Measurements from ENCODE around the gene TMPO.
"Not testable (repeated sequence)": the region's sequence is repeated elsewhere in the genome, so short reads cannot be mapped to it uniquely, and the experiment has no call there.

Gene TMPO

GRCh38 chr12:98544751-98545150, 29.4 kb downstream of the TMPO start:
- H3K9me3 ChIP-seq (ENCODE audit: control insufficient read depth, insufficient read depth, low read length), result no peaks in the 10 kb centered on the region
- no peak for DNase-seq (ENCODE audit: low read depth, low spot score)
- no peaks in the 10 kb centered on the region for H3K4me1 ChIP-seq (ENCODE audit: control insufficient read depth, insufficient read depth, low read length)
- H3K27me3 ChIP-seq (ENCODE audit: control insufficient read depth, insufficient read depth, low read length), result no peaks in the 10 kb centered on the region
- no peak overlapping the region for H3K4me3 ChIP-seq (ENCODE audit: low read length)
- WGBS (ENCODE audit: insufficient coverage, insufficient read length), result no CpG with 5 or more reads among the region's 1 CpG
- no peak overlapping the region for H3K27ac ChIP-seq (ENCODE audit: low read length)
- peaks cover 2% of the 10 kb centered on the region; the same call in 1 of the 2 replicates for H3K36me3 ChIP-seq (ENCODE audit: control insufficient read depth, insufficient read depth, low read length)

GRCh38 chr12:98549371-98550110, 34.2 kb downstream of the TMPO start:
- no peaks in the 10 kb centered on the region; the same call in 1 of the 2 replicates for H3K36me3 ChIP-seq (ENCODE audit: control insufficient read depth, insufficient read depth, low read length)
- WGBS (ENCODE audit: insufficient coverage, insufficient read length), result no CpG with 5 or more reads among the region's 5 CpGs

GRCh38 chr12:98551787-98552186, 36.4 kb downstream of the TMPO start:
- Histone ChIP-seq H3K9me3 (ENCODE audit: control insufficient read depth, insufficient read depth, low read length) (no peaks in the 10 kb centered on the region), H3K4me1 (ENCODE audit: control insufficient read depth, insufficient read depth, low read length) (no peaks in the 10 kb centered on the region), H3K27ac (ENCODE audit: low read length) (no peak overlapping the region), H3K27me3 (ENCODE audit: control insufficient read depth, insufficient read depth, low read length) (no peaks in the 10 kb centered on the region), H3K36me3 (ENCODE audit: control insufficient read depth, insufficient read depth, low read length) (no peaks in the 10 kb centered on the region), H3K4me3 (ENCODE audit: low read length) (no peak overlapping the region)
- WGBS (ENCODE audit: insufficient coverage, insufficient read length), result no CpG with 5 or more reads among the region's 3 CpGs
- DNase-seq (ENCODE audit: low read depth, low spot score), result no peak

More at GRCh38 chr12:98549371-98550110, 34.2 kb downstream of the TMPO start:
- Histone ChIP-seq H3K4me3 (ENCODE audit: low read length) (no peak overlapping the region), H3K27ac (ENCODE audit: low read length) (no peak overlapping the region), H3K27me3 (ENCODE audit: control insufficient read depth, insufficient read depth, low read length) (no peaks in the 10 kb centered on the region), H3K4me1 (ENCODE audit: control insufficient read depth, insufficient read depth, low read length) (no peaks in the 10 kb centered on the region), H3K9me3 (ENCODE audit: control insufficient read depth, insufficient read depth, low read length) (no peaks in the 10 kb centered on the region)
- DNase-seq (ENCODE audit: low read depth, low spot score), result no peak

GRCh38 chr12:98558097-98558496, 42.7 kb downstream of the TMPO start:
- H3K27me3 ChIP-seq (ENCODE audit: control insufficient read depth, insufficient read depth, low read length); DNase-seq (ENCODE audit: low read depth, low spot score); H3K4me1 ChIP-seq (ENCODE audit: control insufficient read depth, insufficient read depth, low read length); H3K4me3 ChIP-seq (ENCODE audit: low read length); H3K36me3 ChIP-seq (ENCODE audit: control insufficient read depth, insufficient read depth, low read length); H3K9me3 ChIP-seq (ENCODE audit: control insufficient read depth, insufficient read depth, low read length); H3K27ac ChIP-seq (ENCODE audit: low read length): not testable (repeated sequence)
- WGBS (ENCODE audit: insufficient coverage, insufficient read length), result no CpG with 5 or more reads among the region's 4 CpGs

GRCh38 chr12:98559666-98560065, 44.3 kb downstream of the TMPO start:
- Histone ChIP-seq H3K9me3 (ENCODE audit: control insufficient read depth, insufficient read depth, low read length) (no peaks in the 10 kb centered on the region), H3K4me1 (ENCODE audit: control insufficient read depth, insufficient read depth, low read length) (no peaks in the 10 kb centered on the region), H3K4me3 (ENCODE audit: low read length) (no peak overlapping the region), H3K27ac (ENCODE audit: low read length) (no peak overlapping the region), H3K27me3 (ENCODE audit: control insufficient read depth, insufficient read depth, low read length) (no peaks in the 10 kb centered on the region), H3K36me3 (ENCODE audit: control insufficient read depth, insufficient read depth, low read length) (no peaks in the 10 kb centered on the region)
- WGBS (ENCODE audit: insufficient coverage, insufficient read length), result no CpG with 5 or more reads among the region's 1 CpG
- DNase-seq (ENCODE audit: low read depth, low spot score), result no peak

- H3K4me3 ChIP-seq (ENCODE audit: low read length), result no peak overlapping the region
- no CpG with 5 or more reads among the region's 3 CpGs for WGBS (ENCODE audit: insufficient coverage, insufficient read length)
- H3K27me3 ChIP-seq (ENCODE audit: control insufficient read depth, insufficient read depth, low read length), result no peaks in the 10 kb centered on the region
- no peaks in the 10 kb centered on the region for H3K36me3 ChIP-seq (ENCODE audit: control insufficient read depth, insufficient read depth, low read length)
- no peak for DNase-seq (ENCODE audit: low read depth, low spot score)
- no peak overlapping the region for H3K27ac ChIP-seq (ENCODE audit: low read length)
- H3K9me3 ChIP-seq (ENCODE audit: control insufficient read depth, insufficient read depth, low read length), result no peaks in the 10 kb centered on the region
- H3K4me1 ChIP-seq (ENCODE audit: control insufficient read depth, insufficient read depth, low read length), result no peaks in the 10 kb centered on the region
These were observed 46.5 kb downstream of the TMPO start for GRCh38 chr12:98561846-98562245.

- peak; percentile 16 for DNase-seq (ENCODE audit: low read depth, low spot score)
- Histone ChIP-seq H3K4me3 (ENCODE audit: low read length) (no peak overlapping the region), H3K4me1 (ENCODE audit: control insufficient read depth, insufficient read depth, low read length) (no peaks in the 10 kb centered on the region), H3K9me3 (ENCODE audit: control insufficient read depth, insufficient read depth, low read length) (no peaks in the 10 kb centered on the region), H3K27me3 (ENCODE audit: control insufficient read depth, insufficient read depth, low read length) (no peaks in the 10 kb centered on the region), H3K27ac (ENCODE audit: low read length) (no peak overlapping the region), H3K36me3 (ENCODE audit: control insufficient read depth, insufficient read depth, low read length) (no peaks in the 10 kb centered on the region)
- WGBS (ENCODE audit: insufficient coverage, insufficient read length), result no CpG with 5 or more reads among the region's 2 CpGs
These were observed 56.6 kb downstream of the TMPO start for GRCh38 chr12:98572010-98572409.

- Histone ChIP-seq H3K4me3 (ENCODE audit: low read length) (no peak overlapping the region), H3K27ac (ENCODE audit: low read length) (no peak overlapping the region), H3K36me3 (ENCODE audit: control insufficient read depth, insufficient read depth, low read length) (no peaks in the 10 kb centered on the region), H3K9me3 (ENCODE audit: control insufficient read depth, insufficient read depth, low read length) (no peaks in the 10 kb centered on the region), H3K4me1 (ENCODE audit: control insufficient read depth, insufficient read depth, low read length) (no peaks in the 10 kb centered on the region), H3K27me3 (ENCODE audit: control insufficient read depth, insufficient read depth, low read length) (no peaks in the 10 kb centered on the region)
- no CpG with 5 or more reads among the region's 1 CpG for WGBS (ENCODE audit: insufficient coverage, insufficient read length)
- DNase-seq (ENCODE audit: low read depth, low spot score), result no peak
These were observed 58.7 kb downstream of the TMPO start for GRCh38 chr12:98574110-98574509.

- Histone ChIP-seq H3K9me3 (ENCODE audit: control insufficient read depth, insufficient read depth, low read length) (no peaks in the 10 kb centered on the region), H3K4me3 (ENCODE audit: low read length) (no peak overlapping the region), H3K27me3 (ENCODE audit: control insufficient read depth, insufficient read depth, low read length) (no peaks in the 10 kb centered on the region), H3K27ac (ENCODE audit: low read length) (no peak overlapping the region), H3K36me3 (ENCODE audit: control insufficient read depth, insufficient read depth, low read length) (no peaks in the 10 kb centered on the region), H3K4me1 (ENCODE audit: control insufficient read depth, insufficient read depth, low read length) (no peaks in the 10 kb centered on the region)
- no CpG with 5 or more reads among the region's 4 CpGs for WGBS (ENCODE audit: insufficient coverage, insufficient read length)
- DNase-seq (ENCODE audit: low read depth, low spot score), result no peak
These were observed 59.6 kb downstream of the TMPO start for GRCh38 chr12:98575013-98575412.

GRCh38 chr12:98576795-98577194, 61.4 kb downstream of the TMPO start:
- not testable (repeated sequence) for H3K27ac ChIP-seq (ENCODE audit: low read length); H3K4me3 ChIP-seq (ENCODE audit: low read length); H3K4me1 ChIP-seq (ENCODE audit: control insufficient read depth, insufficient read depth, low read length); DNase-seq (ENCODE audit: low read depth, low spot score); H3K9me3 ChIP-seq (ENCODE audit: control insufficient read depth, insufficient read depth, low read length); H3K36me3 ChIP-seq (ENCODE audit: control insufficient read depth, insufficient read depth, low read length); H3K27me3 ChIP-seq (ENCODE audit: control insufficient read depth, insufficient read depth, low read length)
- no CpG with 5 or more reads among the region's 2 CpGs for WGBS (ENCODE audit: insufficient coverage, insufficient read length)

- H3K9me3 ChIP-seq (ENCODE audit: control insufficient read depth, insufficient read depth, low read length), result no peaks in the 10 kb centered on the region
- H3K36me3 ChIP-seq (ENCODE audit: control insufficient read depth, insufficient read depth, low read length), result no peaks in the 10 kb centered on the region
- H3K4me3 ChIP-seq (ENCODE audit: low read length), result no peak overlapping the region
- H3K4me1 ChIP-seq (ENCODE audit: control insufficient read depth, insufficient read depth, low read length), result no peaks in the 10 kb centered on the region
- WGBS (ENCODE audit: insufficient coverage, insufficient read length), result no CpG with 5 or more reads among the region's 1 CpG
- H3K27ac ChIP-seq (ENCODE audit: low read length), result no peak overlapping the region
- no peak for DNase-seq (ENCODE audit: low read depth, low spot score)
- no peaks in the 10 kb centered on the region for H3K27me3 ChIP-seq (ENCODE audit: control insufficient read depth, insufficient read depth, low read length)
These were observed 63.0 kb downstream of the TMPO start for GRCh38 chr12:98578392-98578791.
